ENCODE results near the gene WDR74.
"Not testable (repeated sequence)": the region's sequence is repeated elsewhere in the genome, so short reads cannot be mapped to it uniquely, and the experiment has no call there.

WDR74 gene

DNA sequence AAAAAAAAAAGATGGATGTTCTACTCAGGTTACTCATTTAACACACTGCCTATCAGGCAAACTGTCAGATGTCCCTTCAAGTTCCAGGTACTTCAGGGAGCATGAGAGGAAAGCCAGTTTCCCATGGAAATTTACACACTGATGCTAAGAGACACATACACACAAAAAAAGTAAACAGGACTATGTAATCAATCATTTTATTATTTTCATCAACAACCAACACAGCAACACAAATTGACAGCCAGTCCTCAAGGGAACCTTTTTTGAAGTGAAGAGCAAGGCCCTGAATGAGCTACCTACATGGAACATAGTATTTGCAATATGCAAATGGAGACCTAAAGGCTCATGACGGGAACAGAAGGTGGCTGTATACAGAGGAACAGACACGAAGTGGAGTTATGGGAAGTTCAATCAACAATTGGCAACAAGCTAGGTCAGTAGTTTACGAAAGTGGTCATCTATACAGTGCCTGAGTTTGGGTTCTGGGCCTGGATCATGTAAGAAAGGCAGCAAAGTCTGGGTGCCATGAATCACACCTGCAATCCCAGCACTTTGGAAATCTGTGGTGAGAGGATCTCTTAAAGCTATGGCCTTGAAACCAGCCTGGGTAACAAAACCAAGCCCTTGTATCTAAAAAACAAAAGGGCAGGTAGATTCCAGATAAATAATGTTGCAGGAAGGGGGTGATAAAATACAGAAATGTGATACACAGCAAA is 12.6 kb upstream of the WDR74 start:
- TF ChIP-seq, protein P1, sequence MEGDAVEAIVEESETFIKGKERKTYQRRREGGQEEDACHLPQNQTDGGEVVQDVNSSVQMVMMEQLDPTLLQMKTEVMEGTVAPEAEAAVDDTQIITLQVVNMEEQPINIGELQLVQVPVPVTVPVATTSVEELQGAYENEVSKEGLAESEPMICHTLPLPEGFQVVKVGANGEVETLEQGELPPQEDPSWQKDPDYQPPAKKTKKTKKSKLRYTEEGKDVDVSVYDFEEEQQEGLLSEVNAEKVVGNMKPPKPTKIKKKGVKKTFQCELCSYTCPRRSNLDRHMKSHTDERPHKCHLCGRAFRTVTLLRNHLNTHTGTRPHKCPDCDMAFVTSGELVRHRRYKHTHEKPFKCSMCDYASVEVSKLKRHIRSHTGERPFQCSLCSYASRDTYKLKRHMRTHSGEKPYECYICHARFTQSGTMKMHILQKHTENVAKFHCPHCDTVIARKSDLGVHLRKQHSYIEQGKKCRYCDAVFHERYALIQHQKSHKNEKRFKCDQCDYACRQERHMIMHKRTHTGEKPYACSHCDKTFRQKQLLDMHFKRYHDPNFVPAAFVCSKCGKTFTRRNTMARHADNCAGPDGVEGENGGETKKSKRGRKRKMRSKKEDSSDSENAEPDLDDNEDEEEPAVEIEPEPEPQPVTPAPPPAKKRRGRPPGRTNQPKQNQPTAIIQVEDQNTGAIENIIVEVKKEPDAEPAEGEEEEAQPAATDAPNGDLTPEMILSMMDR (IDR thresholded peaks at IDR 0.05; ENCODE audit: extremely low read depth, missing control alignments) = no peak
- no peak for DNase-seq (ENCODE audit: low spot score)

DNA sequence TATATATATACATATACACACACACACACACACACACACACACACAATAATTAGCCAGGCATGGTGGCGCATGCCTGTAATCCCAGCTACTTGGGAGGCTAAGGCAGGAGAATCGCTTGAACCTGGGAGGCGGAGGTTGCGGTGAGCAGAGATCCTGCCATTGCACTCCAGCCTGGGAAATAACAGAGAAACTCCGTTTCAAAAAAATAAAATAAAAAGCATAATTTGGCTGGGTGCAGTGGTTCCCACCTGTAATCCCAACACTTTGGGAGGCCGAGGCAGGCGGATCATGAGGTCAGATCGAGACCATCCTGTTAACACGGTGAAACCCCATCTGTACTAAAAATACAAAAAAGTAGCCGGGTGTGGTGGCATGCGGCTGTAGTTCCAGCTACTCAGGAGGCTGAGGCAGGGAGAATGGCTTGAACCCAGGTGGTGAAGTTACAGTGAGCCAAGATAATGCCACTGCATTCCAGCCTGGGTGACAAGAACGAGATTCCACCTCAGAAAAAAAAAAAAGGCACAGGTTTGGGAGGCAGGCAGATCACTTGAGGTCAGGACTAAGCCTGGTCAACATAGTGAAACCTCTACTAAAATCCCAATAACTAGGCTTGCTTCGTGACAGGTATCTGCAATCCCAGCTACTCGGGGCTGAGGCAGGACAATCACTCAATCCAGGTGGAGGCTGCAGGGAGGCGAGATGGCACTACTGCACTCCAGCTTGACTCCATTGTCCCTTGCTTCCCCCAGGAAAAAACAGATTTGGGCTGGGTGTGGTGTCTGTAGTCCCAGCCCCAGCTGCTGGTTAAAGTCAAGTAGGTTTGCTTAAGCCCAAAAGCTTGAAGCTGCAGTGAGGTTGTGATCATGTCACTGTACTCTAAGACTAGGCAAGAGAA is 11.8 kb upstream of the WDR74 start:
- DNase-seq (ENCODE audit: low spot score) = no peak
- TF ChIP-seq, protein P1 (IDR thresholded peaks at IDR 0.05; ENCODE audit: extremely low read depth, missing control alignments) = no peak

DNA sequence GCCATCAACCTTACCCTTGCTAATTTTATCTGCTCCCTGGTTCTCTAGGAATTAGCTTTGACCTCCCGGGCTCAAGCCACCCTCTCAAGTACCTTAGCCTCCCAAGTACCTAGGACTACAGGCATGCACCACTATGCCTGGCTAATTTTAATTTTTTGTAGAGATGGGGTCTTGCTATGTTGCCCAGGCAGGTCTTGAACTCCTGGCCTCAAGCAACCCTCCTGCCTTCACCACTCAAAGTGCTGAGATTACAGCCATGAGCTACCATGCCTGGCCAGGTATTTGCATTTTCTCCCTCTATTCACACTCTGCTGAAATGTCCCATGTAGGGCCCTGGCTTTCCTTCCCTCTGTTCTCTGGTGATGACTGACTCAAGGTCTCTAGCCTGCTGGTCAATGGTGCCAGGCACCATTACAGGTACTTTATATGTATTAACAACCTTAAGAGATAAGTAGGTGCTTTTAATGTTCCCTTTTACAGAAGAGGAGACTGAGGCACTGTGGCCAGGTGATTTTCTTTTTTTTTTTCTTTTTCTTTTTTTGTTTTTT is 8.5 kb upstream of the WDR74 start:
- no peak for DNase-seq (ENCODE audit: low spot score)
- TF ChIP-seq, protein P1 (IDR thresholded peaks at IDR 0.05; ENCODE audit: extremely low read depth, missing control alignments) = no peak

DNA sequence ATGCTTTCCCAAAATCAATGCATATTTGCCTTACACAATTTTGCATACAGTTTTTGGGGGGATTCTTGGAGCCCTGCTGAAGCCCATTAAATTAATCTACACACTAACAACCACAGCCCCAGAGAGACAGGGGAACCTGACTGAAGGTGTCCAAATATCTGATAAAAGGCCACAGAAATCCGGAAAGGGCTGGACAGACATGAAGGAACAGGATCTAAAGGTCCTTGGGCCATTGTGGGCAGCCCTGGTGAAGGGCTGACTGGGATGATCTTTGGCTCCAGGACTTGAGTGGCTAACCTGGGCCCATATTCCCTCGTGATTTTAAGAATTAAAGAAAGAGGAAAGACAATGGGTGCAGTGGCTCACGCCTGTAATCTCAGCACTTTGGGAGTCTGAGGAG is 6.8 kb upstream of the WDR74 start:
- TF ChIP-seq, protein P1 (IDR thresholded peaks at IDR 0.05; ENCODE audit: extremely low read depth, missing control alignments) = no peak
- DNase-seq (ENCODE audit: low spot score) = no peak

DNA sequence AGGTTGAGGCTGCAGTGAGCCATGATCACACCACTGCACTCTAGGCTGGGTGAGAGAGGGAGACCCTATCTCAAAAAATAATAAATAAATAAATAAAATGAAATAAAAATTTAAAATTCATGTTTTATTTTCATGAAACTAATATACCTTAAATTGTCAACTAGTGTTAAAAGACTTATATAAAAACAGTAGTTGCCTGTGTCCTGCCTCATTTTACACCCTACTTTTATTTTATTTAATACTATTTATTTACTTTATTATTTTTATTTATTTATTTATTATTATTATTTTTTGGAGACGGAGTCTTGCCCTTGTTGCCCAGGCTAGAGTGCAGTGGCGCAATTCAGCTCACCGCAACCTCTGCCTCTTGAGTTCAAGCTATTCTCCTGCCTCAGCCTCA is 4.8 kb upstream of the WDR74 start:
- TF ChIP-seq, protein P1 (IDR thresholded peaks at IDR 0.05; ENCODE audit: extremely low read depth, missing control alignments) = no peak
- DNase-seq (ENCODE audit: low spot score) = no peak

DNA sequence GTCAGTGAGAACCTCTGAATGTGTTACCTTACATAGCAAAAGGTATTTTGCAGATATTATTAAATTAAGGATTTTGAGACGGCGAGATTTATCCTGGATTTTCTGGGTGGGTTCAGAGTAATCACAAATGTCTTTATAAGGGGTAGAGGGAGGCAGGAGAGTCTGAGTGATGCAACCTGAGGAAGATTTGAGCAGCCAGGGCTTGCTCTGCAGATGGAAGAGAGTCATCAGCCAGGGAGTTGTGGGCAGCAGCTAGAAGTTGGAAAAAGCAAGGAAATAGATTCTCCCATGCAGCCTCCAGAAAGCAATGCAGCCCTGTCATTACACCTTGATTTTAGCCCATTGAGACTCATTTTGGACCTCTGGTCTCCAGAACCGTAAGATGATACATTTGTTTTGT is 4.1 kb upstream of the WDR74 start:
- TF ChIP-seq, protein P1 (IDR thresholded peaks at IDR 0.05; ENCODE audit: extremely low read depth, missing control alignments) = no peak
- DNase-seq (ENCODE audit: low spot score) = no peak

DNA sequence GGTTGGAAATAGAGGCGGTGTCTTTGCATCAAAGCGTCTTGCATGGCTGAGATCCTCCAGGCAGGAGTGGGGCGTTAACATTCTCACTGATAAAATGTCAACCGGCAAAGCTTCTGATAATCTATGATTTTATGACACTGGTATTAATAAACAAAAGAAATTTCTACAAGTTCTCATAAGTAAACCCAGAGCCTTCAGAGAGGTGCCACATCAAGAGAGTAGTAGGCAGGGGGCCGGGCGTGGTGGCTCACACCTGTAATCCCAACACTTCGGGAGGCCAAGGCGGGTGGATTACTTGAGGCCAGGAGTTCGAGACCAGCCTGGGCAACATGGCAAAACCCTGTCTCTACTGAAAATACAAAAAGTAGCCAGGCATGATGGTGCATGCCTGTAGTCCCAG is 3.5 kb upstream of the WDR74 start:
- DNase-seq (ENCODE audit: low spot score) = not testable (repeated sequence)

Data from GM20000 (cell line).